OCI-LY3 (cell line): Measurements from ENCODE around the gene HSPA12A.

ENCODE experiments used
- EZH2phosphoT487 ChIP-seq: fragments of 200-600 bp; shearing (Covaris generic); IDR thresholded peaks from 2 replicates; pipeline ENCODE4 v1.6.1; 2018; ENCODE audit warnings: antibody characterized with exemption, mixed run types, low read depth
- TF ChIP-seq, protein P1 (sequence below): fragments of 200-600, 300-600 bp; sonication (generic); IDR thresholded peaks from 2 replicates; pipeline ENCODE4 v1.5.1; 2014; ENCODE audit warnings: antibody characterized with exemption, low read length, low read depth

DNA sequence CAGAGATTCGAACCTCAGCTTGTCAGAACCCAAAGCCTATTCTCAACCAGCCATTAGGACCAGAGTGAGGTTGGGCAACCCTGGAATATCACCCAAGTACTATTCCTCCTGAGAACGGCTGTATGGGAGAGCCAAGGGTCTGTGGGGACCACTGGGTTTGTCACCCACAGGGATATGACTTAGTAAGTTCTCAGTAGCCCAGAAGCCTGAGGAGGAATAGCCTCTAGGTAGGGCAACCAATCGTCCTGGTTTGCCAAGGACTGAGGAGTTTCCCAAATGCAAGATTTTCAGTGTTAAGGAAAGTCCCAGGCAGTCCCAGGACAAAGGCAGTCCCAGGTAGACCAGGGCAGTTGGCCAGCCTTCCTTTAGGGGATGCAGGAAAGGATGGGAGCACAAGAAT lies 74.9 kb downstream of the HSPA12A start:
- TF ChIP-seq, protein P1, sequence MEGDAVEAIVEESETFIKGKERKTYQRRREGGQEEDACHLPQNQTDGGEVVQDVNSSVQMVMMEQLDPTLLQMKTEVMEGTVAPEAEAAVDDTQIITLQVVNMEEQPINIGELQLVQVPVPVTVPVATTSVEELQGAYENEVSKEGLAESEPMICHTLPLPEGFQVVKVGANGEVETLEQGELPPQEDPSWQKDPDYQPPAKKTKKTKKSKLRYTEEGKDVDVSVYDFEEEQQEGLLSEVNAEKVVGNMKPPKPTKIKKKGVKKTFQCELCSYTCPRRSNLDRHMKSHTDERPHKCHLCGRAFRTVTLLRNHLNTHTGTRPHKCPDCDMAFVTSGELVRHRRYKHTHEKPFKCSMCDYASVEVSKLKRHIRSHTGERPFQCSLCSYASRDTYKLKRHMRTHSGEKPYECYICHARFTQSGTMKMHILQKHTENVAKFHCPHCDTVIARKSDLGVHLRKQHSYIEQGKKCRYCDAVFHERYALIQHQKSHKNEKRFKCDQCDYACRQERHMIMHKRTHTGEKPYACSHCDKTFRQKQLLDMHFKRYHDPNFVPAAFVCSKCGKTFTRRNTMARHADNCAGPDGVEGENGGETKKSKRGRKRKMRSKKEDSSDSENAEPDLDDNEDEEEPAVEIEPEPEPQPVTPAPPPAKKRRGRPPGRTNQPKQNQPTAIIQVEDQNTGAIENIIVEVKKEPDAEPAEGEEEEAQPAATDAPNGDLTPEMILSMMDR = no peak
- TF ChIP-seq EZH2phosphoT487 = no peak
